H7 (cell line): Measurements from ENCODE around the gene NCOA7. TPM values are rescaled to one million over a fixed set of nuclear protein-coding genes. Genes with fewer than 3 reads are reported as not detected.

ENCODE experiments used
- DNase-seq: peaks from one replicate; pipeline ENCODE4 v3.0.0; 2012
- H3K27me3 ChIP-seq: 2 replicates; pipeline ENCODE4 v1.6.0; 2011; ENCODE audit warnings: mild to moderate bottlenecking, low read length; ENCODE audit not compliant: control insufficient read depth, insufficient read depth
- H3K36me3 ChIP-seq: replicated peaks from 2 replicates; pipeline ENCODE4 v1.5.1; 2011; ENCODE audit warnings: low read length; ENCODE audit not compliant: control insufficient read depth, insufficient read depth
- H3K4me3 ChIP-seq: 2 replicates; pipeline ENCODE4 v1.5.1; 2011; ENCODE audit warnings: low read depth, mild to moderate bottlenecking, control low read depth, low read length, moderate library complexity; ENCODE audit not compliant: insufficient read depth
- total RNA-seq: library from RNA; depleted of rRNA; stranded (reverse); fragments of >200 nt; shearing (Covaris generic); gene quantifications from 2 replicates; pipeline ENCODE4 v1.2.3, GENCODE V29; 2014

The NCOA7 gene
- total RNA-seq, 1 experiment from 2014 or later, result 3.0 TPM

DNA sequence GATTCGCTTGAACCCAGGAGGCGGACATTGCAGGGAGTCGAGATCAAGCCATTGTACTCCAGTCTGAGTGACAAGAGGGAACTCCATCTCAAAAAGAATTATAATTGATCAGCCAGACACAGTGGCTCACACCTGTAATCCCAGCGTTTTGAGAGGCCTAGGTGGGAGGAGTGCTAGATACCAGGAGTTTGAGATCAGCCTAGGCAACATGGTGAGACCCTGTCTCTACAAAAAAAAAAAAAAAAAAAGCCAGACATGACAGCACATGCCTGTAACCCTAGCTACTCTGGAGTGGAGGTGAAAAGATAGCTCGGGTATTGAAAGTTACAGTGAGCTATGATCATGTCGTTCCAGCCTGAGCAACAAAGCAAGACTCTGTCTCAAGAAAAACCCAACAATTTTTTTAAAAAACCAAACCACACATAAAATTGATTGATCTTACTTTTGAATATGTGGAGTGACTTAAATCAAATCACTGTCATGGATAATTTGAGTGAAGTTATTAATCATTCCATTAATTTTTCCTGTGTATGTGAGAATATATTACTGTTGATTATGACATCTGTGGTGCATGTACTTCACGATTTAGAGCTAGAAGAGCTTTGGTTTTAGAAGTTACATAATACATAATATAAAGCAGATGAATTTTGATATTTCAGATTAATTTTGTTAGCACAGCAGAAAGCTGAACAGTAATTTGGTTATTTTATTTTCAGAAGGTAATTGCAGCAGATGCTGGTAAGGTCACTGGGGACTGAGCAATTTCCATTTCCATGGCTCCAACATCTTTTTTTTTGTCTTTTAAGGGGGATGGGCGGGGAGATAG is 34.4 kb downstream of the NCOA7 start:
- DNase-seq, result no peak
- no peaks in the 10 kb centered on the region for H3K27me3 ChIP-seq

GRCh38 chr6:125826695-125827463 is 36.1 kb downstream of the NCOA7 start:
- no peaks in the 10 kb centered on the region for H3K27me3 ChIP-seq
- no peaks in the 10 kb centered on the region for H3K36me3 ChIP-seq
- no peak for DNase-seq
- H3K4me3 ChIP-seq, result no peak overlapping the region

More for the DNA sequence above, 34.4 kb downstream of the NCOA7 start:
- Histone ChIP-seq H3K4me3 (no peak overlapping the region), H3K36me3 (no peaks in the 10 kb centered on the region)

DNA sequence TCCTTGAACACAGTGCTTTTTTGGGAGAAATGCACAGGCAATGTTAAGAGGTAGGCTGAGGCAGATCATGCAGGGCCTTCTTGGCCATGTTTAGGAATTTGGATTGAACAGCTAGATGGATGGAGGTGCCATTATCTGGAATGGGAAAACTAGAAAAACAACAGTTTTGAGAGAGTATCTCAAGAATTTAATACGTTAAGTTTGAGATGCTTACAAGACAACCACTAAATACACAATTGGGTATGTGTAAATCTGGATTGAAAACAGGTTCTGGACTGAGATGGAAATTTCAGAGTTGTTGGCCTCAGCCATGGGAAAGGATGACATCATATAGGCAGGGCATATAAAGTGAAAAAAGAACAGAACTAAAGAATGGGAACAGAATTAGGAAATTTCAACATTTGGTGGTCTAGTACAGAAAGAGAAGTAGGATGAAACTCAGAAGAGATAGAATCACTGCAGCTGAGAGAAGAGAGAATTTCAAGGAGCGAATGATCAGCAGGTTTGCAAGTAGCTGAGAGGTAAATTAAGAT is 37.1 kb downstream of the NCOA7 start:
- Histone ChIP-seq H3K4me3 (no peak overlapping the region), H3K27me3 (no peaks in the 10 kb centered on the region), H3K36me3 (no peaks in the 10 kb centered on the region)
- no peak for DNase-seq

DNA sequence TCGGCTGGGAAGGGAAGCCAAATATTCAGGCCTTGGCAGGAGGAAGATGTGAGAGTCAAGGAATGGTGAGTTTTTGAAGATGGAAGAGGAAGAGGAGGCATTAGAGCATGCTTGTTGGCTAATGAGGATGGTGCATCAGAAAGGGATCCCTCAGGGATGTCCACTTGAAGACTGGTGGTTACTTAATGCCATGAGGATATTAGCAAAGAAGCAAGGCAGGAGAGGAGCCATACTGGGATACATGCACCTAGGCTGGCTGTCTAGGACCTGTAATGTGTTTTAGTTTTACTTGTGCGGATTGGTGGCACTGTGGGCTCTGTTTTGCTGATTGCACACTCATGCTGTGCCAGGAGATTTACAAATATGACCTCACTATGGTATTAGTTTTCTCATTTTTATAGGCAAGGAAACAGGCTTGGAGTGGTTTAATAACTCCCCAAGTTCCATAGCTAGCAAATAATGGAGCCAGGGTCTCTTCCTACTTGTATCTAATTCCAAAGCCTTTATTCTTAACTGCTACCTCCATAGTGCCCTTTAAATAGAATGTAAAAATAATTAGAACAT is 37.8 kb downstream of the NCOA7 start:
- no peak overlapping the region for H3K4me3 ChIP-seq
- no peaks in the 10 kb centered on the region for H3K27me3 ChIP-seq
- H3K36me3 ChIP-seq, result no peaks in the 10 kb centered on the region
- no peak for DNase-seq

DNA sequence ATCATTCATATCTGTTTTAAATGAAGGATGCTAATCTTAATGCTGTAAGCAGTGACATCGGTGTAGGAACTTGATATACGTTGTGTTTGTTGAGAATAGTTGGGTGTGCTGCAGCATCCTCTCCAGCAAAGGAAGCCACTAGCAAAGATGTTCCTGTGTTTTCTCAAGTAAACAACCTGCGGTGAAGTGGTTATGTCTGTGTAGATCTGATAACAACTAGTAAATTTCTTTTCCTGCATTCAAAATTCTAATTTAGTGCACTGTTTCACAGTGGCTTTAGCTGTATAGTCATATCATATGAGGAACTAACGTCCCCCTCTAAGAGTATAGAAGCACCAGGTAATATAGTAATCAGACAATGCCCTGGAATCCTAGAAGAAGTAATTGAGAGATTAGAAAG is 38.7 kb downstream of the NCOA7 start:
- no peak overlapping the region for H3K4me3 ChIP-seq
- DNase-seq, result no peak
- H3K36me3 ChIP-seq, result no peaks in the 10 kb centered on the region
- H3K27me3 ChIP-seq, result no peaks in the 10 kb centered on the region

DNA sequence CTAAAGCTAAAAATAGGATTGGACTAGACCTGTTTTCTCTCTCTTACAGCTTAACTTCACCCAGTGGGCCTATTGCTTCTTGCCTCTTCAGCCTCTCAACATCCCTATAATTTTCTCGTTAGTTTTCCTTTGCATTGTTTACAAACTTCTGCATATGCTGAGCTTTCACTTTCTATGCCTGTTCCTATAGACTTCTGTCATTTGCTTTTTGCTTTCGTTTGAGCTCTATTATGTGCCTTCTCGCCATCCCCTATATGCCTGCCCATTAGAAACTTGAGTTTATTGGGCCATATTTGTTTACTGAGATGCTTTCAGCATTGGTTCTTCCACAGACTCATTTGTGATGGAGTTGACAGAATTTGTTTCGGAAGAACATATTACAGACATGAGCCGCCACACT is 40.9 kb downstream of the NCOA7 start:
- DNase-seq, result no peak
- Histone ChIP-seq H3K36me3 (no peaks in the 10 kb centered on the region), H3K4me3 (no peak overlapping the region), H3K27me3 (no peaks in the 10 kb centered on the region)

GRCh38 chr6:125832391-125833117 is 41.8 kb downstream of the NCOA7 start:
- no peaks in the 10 kb centered on the region for H3K36me3 ChIP-seq
- no peak for DNase-seq

DNA sequence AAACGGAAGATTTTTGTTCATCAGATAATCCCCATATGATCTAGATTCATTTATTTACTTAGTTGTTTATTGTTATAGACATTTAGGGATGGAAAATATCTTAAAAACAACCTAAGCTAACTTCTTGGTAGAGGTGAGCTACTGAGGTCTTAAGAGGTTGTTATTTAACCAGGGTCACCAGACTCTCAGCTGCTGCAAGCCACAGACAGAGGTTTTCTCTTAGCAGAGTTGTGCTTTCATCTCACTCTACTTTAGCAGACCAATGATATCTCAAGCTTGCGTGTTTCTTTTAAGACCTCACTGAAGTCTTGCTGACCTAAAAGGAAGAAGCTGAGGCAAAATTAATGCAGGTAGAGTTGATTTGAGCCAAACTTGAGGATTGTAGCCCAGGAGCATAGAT is 43.6 kb downstream of the NCOA7 start:
- no peaks in the 10 kb centered on the region for H3K27me3 ChIP-seq
- DNase-seq, result no peak
- no peak overlapping the region for H3K4me3 ChIP-seq
- no peaks in the 10 kb centered on the region for H3K36me3 ChIP-seq

More at GRCh38 chr6:125832391-125833117, 41.8 kb downstream of the NCOA7 start:
- Histone ChIP-seq H3K27me3 (no peaks in the 10 kb centered on the region), H3K4me3 (no peak overlapping the region)

DNA sequence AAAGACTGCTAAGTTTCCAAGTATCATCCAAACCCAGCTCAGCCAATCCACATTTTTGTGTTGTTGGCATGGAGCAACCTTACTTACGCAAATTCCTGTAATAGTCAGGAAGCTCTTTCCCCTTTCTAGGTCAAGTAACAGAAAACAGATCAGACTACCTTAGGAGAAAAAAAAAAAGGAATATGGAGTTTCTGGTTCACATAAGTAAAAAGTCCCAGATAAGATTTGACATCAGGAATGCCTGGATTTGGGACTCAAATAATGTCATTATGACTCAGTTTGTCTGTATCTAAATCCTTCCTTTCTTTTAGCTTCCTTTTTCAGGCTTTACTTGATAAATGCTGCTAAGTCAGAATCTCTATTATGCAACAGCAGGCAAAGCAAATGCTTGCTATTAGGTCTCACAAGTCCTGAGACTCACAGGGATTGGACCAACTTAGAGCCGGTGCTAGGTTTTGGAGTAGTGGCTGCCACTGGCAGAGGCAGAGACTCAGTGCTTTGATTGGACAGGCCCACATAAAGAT is 44.5 kb downstream of the NCOA7 start:
- Histone ChIP-seq H3K4me3 (no peak overlapping the region), H3K36me3 (no peaks in the 10 kb centered on the region), H3K27me3 (no peaks in the 10 kb centered on the region)
- no peak for DNase-seq

GRCh38 chr6:125836466-125836865 is 45.7 kb downstream of the NCOA7 start:
- Histone ChIP-seq H3K4me3 (no peak overlapping the region), H3K27me3 (no peaks in the 10 kb centered on the region), H3K36me3 (no peaks in the 10 kb centered on the region)
- no peak for DNase-seq

DNA sequence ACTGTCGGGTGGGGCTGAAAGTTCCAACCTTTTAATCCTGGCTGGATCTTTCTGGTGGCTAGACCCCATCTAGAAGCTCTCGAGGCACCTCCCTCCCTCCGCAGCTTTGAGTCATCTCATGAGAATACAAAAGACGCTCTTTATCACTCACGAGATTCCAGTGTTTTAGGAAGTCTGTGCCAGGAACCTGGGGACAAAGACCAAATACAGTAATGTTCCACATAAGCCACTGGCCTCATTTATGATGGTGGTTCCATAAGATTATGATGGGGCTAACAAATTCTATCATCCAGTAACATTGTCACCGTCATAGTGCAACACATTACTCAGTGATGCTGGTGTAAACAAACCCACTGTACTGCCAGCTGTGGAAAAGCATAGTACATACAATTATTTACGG is 48.7 kb downstream of the NCOA7 start:
- DNase-seq, result no peak
- no peaks in the 10 kb centered on the region for H3K27me3 ChIP-seq
- no peaks in the 10 kb centered on the region for H3K36me3 ChIP-seq
- H3K4me3 ChIP-seq, result no peak overlapping the region

DNA sequence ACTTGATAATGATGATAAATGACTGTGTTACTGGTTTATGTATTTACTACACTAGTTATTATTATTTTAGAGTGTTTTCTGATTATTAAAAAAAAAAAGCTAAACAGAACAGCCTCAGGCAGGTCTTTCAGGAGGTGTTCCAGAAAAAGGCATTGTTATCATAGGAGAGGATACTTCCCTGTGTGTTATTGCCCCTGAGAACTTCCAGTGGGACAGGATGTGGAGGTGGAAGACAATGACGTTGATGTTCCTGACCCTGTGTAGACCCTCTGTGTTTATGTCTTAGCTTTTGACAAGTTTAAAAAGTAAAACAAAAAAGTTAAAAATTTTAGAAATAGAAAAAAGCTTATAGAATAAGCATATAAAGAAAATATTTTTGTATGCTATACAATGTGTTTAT is 49.1 kb downstream of the NCOA7 start:
- Histone ChIP-seq H3K36me3 (no peaks in the 10 kb centered on the region), H3K4me3 (no peak overlapping the region), H3K27me3 (no peaks in the 10 kb centered on the region)
- no peak for DNase-seq

DNA sequence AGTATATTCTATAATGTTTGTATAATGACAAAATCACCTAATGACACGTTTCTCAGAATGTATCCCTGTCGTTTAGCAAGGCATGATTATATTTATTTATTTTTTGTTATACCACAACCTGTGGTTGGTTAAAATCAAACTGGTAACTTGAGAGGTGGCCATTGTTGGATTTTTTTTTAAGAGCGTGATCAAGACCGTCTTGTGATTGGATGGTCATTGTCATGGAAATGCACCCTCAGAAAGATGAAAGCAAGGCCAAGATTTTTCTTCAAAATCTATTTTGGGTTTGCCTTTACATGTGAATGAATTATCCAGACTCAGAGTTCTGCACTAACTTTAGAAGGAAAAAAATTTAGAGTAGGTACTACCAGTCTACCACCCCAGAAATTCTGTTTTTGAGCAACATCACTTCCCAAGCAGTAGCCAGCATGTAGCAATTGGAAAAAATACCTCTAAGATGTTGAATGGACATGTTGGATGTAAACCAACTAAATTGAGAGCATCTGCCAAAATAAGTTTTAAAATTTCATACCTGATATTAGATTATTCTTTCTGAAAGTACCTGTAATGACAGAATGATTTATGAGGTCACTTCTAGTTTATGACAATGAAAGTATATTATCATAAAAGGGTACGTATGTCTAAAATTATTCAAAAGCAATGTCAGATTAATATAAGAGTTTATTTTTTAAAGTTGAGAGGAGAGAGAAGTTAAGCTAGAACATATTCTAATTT is 50.8 kb downstream of the NCOA7 start:
- no peak overlapping the region for H3K4me3 ChIP-seq
- H3K27me3 ChIP-seq, result no peaks in the 10 kb centered on the region
- no peak for DNase-seq
- H3K36me3 ChIP-seq, result no peaks in the 10 kb centered on the region
